K562 (cell line): Measurements from ENCODE around the gene SAP25. TPM values are rescaled to one million over a fixed set of nuclear protein-coding genes. Genes with fewer than 3 reads are reported as not detected.
A peak's percentile ranks its signal among the peaks of the same experiment; 100 is the strongest.

Experiments
- CBFB ChIP-seq: sonication (generic); formaldehyde crosslinking; IDR thresholded peaks from 2 replicates; pipeline ENCODE4 v1.4.0; 2020; ENCODE audit warnings: mild to moderate bottlenecking, missing genetic modification reagents
- EGR1 ChIP-seq: fragments of 450-650 bp; conservative IDR thresholded peaks from 2 replicates; pipeline ENCODE4 v1.6.1; 2017; ENCODE audit warnings: mild to moderate bottlenecking
- NR2F6 ChIP-seq: fragments of 450-650 bp; formaldehyde crosslinking; IDR thresholded peaks from 2 replicates; pipeline ENCODE4 v1.4.0; 2020; ENCODE audit warnings: mild to moderate bottlenecking
- SRSF9 ChIP-seq: fragments of 200-400 bp; formaldehyde crosslinking; IDR thresholded peaks from 2 replicates; pipeline ENCODE4 v1.6.1; 2017; ENCODE audit warnings: low read depth, low read length, borderline replicate concordance
- ZNF347 ChIP-seq: fragments of 450-650 bp; formaldehyde crosslinking; IDR thresholded peaks from 2 replicates; pipeline ENCODE4 v1.4.0; 2020; ENCODE audit warnings: low read depth, mild to moderate bottlenecking, moderate library complexity
- polyA plus RNA-seq, 8 experiments: library from polyadenylated mRNA; depleted of rRNA in 4 of 8; stranded (reverse) in 5 of 8; unstranded in 3 of 8; fragments of >200 nt; fragmentation: Nextera tagmentation in 2 of 8; fragmentation: Illumina TruSeq in 1 of 8; extraction: Ambion mirVana in 2 of 8; extraction: Trizol in 1 of 8; gene quantifications; 2 replicates each; pipeline versions ENCODE4 v1.2.1 to v1.2.3, GENCODE V29; 2011 to 2014; ENCODE audit warnings: inconsistent platforms in 1 of 8, missing spikeins in 1 of 8
- total RNA-seq, 7 experiments: library from RNA; depleted of rRNA in 6 of 7; stranded (reverse); fragments of >200 nt in 6 of 7; fragmentation: Illumina TruSeq in 2 of 7; extraction: Trizol in 2 of 7; gene quantifications; 2 replicates each; pipeline versions ENCODE4 v1.2.1 to v1.2.3, GENCODE V29; 2011 to 2021; ENCODE audit warnings: low replicate concordance in 1 of 7
- TF ChIP-seq, protein P1 (sequence below): fragments of 450-650 bp; IDR thresholded peaks from 2 replicates; pipeline ENCODE4 v1.6.1; 2014; ENCODE audit warnings: low read depth, mild to moderate bottlenecking, moderate library complexity, borderline replicate concordance
- TF ChIP-seq, protein P2 (sequence below): fragments of 200-800 bp; sonication (Bioruptor generic); IDR thresholded peaks from 2 replicates; pipeline ENCODE4 v1.6.1; 2017; ENCODE audit warnings: missing genetic modification characterization, missing compliant biosample characterization
- TF ChIP-seq, protein P3 (sequence below): sonication (generic); formaldehyde crosslinking; IDR thresholded peaks from 2 replicates; pipeline ENCODE4 v1.8.1; 2023; ENCODE audit warnings: missing genetic modification reagents, mild to moderate bottlenecking, borderline replicate concordance
- TF ChIP-seq, protein P4 (sequence below): conservative IDR thresholded peaks from 2 replicates; pipeline ENCODE4 v1.6.1; 2011; ENCODE audit warnings: low read depth, mild to moderate bottlenecking, low read length; ENCODE audit not compliant: control insufficient read depth
- TF ChIP-seq, protein P5 (sequence below): fragments of 450-650 bp; IDR thresholded peaks from 2 replicates; pipeline ENCODE4 v1.6.1; 2017; ENCODE audit warnings: antibody characterized with exemption, mild to moderate bottlenecking

SAP25 gene
- total and polyA plus RNA-seq, 9 of the 15 experiments (the other 6 are each of a cell fraction or from before 2014, with no cell fraction given): 0.13 to 5.3 (median 0.78) TPM; not detected in 1

DNA sequence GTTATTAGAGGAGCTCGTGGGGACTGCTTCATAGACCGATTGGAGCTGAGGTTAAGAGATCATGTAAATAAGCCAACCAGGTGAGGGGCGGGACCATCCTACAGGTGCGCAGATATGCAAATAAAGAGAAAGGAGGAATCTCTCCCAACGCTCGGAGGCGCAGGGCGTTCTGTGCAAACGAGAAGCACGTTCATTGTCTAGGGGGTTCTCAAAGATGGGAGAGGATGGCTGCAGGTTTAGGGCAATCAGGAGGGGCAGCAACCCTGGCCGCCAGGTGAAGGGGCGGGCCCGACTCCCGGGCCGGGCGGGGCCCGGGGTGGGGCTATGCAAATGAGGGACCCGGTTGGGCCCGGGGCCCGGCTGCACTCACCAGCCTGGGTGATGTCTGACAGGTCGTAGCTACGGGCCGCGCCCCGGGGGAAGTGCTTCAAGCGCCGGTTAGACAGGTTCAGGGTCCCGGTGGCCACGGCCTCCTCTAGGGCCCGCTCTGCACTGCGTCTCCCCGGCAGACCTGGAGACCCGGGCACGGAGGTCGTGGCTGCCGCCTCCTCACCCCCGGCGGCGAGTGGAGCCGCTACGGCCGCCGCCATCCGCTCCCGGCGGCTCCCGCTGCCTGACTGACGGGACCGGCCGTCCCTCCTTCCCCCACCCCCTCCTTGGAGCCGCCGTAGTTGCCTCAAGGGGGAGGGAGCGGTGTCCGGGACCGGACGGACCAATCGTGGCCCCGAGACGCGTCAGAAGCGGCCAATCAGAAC is 12.0 kb upstream of the SAP25 start, which contains the start of gene LRCH4 (continued):
- TF ChIP-seq, protein P1, sequence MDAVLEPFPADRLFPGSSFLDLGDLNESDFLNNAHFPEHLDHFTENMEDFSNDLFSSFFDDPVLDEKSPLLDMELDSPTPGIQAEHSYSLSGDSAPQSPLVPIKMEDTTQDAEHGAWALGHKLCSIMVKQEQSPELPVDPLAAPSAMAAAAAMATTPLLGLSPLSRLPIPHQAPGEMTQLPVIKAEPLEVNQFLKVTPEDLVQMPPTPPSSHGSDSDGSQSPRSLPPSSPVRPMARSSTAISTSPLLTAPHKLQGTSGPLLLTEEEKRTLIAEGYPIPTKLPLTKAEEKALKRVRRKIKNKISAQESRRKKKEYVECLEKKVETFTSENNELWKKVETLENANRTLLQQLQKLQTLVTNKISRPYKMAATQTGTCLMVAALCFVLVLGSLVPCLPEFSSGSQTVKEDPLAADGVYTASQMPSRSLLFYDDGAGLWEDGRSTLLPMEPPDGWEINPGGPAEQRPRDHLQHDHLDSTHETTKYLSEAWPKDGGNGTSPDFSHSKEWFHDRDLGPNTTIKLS: no peak; the same call in 1 of the 2 replicates
- TF ChIP-seq, protein P2, sequence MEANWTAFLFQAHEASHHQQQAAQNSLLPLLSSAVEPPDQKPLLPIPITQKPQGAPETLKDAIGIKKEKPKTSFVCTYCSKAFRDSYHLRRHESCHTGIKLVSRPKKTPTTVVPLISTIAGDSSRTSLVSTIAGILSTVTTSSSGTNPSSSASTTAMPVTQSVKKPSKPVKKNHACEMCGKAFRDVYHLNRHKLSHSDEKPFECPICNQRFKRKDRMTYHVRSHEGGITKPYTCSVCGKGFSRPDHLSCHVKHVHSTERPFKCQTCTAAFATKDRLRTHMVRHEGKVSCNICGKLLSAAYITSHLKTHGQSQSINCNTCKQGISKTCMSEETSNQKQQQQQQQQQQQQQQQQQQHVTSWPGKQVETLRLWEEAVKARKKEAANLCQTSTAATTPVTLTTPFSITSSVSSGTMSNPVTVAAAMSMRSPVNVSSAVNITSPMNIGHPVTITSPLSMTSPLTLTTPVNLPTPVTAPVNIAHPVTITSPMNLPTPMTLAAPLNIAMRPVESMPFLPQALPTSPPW (CRISPR knock-in tag): peak; percentile 99
- TF ChIP-seq, protein P3, sequence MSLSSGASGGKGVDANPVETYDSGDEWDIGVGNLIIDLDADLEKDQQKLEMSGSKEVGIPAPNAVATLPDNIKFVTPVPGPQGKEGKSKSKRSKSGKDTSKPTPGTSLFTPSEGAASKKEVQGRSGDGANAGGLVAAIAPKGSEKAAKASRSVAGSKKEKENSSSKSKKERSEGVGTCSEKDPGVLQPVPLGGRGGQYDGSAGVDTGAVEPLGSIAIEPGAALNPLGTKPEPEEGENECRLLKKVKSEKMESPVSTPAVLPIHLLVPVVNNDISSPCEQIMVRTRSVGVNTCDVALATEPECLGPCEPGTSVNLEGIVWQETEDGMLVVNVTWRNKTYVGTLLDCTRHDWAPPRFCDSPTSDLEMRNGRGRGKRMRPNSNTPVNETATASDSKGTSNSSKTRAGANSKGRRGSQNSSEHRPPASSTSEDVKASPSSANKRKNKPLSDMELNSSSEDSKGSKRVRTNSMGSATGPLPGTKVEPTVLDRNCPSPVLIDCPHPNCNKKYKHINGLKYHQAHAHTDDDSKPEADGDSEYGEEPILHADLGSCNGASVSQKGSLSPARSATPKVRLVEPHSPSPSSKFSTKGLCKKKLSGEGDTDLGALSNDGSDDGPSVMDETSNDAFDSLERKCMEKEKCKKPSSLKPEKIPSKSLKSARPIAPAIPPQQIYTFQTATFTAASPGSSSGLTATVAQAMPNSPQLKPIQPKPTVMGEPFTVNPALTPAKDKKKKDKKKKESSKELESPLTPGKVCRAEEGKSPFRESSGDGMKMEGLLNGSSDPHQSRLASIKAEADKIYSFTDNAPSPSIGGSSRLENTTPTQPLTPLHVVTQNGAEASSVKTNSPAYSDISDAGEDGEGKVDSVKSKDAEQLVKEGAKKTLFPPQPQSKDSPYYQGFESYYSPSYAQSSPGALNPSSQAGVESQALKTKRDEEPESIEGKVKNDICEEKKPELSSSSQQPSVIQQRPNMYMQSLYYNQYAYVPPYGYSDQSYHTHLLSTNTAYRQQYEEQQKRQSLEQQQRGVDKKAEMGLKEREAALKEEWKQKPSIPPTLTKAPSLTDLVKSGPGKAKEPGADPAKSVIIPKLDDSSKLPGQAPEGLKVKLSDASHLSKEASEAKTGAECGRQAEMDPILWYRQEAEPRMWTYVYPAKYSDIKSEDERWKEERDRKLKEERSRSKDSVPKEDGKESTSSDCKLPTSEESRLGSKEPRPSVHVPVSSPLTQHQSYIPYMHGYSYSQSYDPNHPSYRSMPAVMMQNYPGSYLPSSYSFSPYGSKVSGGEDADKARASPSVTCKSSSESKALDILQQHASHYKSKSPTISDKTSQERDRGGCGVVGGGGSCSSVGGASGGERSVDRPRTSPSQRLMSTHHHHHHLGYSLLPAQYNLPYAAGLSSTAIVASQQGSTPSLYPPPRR (CRISPR knock-in tag): no peak
- peak; percentile 89 for TF ChIP-seq EGR1
- TF ChIP-seq ZNF347 (CRISPR knock-in tag): no peak
- TF ChIP-seq, protein P4, sequence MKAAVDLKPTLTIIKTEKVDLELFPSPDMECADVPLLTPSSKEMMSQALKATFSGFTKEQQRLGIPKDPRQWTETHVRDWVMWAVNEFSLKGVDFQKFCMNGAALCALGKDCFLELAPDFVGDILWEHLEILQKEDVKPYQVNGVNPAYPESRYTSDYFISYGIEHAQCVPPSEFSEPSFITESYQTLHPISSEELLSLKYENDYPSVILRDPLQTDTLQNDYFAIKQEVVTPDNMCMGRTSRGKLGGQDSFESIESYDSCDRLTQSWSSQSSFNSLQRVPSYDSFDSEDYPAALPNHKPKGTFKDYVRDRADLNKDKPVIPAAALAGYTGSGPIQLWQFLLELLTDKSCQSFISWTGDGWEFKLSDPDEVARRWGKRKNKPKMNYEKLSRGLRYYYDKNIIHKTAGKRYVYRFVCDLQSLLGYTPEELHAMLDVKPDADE: peak; percentile 74
- TF ChIP-seq CBFB (CRISPR knock-in tag): no peak
- no peak for TF ChIP-seq SRSF9
- TF ChIP-seq, protein P5, sequence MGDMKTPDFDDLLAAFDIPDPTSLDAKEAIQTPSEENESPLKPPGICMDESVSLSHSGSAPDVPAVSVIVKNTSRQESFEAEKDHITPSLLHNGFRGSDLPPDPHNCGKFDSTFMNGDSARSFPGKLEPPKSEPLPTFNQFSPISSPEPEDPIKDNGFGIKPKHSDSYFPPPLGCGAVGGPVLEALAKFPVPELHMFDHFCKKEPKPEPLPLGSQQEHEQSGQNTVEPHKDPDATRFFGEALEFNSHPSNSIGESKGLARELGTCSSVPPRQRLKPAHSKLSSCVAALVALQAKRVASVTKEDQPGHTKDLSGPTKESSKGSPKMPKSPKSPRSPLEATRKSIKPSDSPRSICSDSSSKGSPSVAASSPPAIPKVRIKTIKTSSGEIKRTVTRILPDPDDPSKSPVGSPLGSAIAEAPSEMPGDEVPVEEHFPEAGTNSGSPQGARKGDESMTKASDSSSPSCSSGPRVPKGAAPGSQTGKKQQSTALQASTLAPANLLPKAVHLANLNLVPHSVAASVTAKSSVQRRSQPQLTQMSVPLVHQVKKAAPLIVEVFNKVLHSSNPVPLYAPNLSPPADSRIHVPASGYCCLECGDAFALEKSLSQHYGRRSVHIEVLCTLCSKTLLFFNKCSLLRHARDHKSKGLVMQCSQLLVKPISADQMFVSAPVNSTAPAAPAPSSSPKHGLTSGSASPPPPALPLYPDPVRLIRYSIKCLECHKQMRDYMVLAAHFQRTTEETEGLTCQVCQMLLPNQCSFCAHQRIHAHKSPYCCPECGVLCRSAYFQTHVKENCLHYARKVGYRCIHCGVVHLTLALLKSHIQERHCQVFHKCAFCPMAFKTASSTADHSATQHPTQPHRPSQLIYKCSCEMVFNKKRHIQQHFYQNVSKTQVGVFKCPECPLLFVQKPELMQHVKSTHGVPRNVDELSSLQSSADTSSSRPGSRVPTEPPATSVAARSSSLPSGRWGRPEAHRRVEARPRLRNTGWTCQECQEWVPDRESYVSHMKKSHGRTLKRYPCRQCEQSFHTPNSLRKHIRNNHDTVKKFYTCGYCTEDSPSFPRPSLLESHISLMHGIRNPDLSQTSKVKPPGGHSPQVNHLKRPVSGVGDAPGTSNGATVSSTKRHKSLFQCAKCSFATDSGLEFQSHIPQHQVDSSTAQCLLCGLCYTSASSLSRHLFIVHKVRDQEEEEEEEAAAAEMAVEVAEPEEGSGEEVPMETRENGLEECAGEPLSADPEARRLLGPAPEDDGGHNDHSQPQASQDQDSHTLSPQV: no peak
- peak; percentile 70; the same call in 1 of the 2 replicates for TF ChIP-seq NR2F6
